HG03280 (cell line): ENCODE data around the gene VARS2.
"Not testable (repeated sequence)": the region's sequence is repeated elsewhere in the genome, so short reads cannot be mapped to it uniquely, and the experiment has no call there.

Experiments used
- ATAC-seq: cut with Tn5 transposase; IDR thresholded peaks from one replicate; pipeline ENCODE4 v1.9.1; 2021; ENCODE audit warnings: mild to moderate bottlenecking, moderate library complexity; ENCODE audit not compliant: unreplicated experiment

Gene VARS2

DNA sequence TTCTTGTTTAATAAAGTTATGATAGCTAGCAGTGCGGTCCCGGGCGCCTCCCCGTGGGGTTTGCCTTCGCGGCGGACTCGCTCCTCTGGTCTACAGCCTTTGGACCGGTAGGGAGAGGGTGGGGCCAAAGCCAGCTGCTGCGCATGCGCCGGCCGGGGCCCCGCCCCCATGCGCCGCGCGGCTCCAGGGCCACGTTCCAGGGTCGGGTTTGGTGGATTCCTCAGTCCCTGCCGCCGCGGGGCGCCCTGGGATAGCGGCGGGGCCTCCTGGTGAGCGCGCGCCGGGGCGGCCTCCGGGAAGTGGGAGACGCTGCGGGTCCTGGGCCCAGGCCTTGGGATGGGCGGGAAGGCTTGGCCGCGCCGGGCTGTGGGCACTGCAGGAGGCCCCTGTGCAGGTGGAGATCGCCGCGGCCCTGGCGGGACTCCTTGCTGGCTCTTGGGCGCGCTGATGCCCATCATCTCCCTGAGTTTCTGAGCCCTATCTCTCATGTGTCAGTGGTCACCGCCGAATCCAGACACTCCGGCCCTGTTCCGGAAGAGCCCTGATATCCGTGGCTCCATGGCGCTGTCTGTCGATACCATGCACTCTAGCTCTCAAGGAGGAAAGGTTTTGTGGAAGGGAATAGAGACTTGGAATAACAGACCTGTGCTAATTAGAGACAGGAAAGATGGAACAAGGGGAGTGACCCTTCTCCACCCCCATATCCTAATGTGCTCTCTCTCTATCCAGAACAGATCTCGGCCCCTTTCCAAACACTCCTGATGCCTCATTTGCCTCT, at the start of gene VARS2:
Gene VARS2, plus strand, starts transcription at position 163 of the 778 bp plus-strand sequence. Its CDS starts 599 bp downstream, at position 762.
- peak; percentile 86 for ATAC-seq

DNA sequence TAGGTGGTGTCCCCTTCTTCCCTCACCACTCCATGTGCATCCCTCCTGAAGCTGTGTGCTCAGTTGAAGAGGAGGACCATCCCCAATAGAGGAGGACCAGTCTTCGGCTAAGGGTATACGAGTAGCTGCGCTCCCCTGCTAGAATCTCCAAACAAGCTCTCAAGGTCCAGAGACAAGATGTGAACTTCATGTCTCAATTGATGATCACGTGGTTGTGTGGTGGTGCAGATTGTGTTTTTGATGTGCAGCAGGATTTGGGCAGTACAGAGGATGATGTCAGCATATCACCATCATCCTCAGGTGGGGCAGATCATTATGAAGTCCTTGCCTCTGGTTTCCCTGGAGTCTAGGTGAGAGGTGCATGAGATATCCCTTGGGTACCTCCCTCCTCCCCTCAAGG, 49.7 kb upstream of the VARS2 start:
- no peak for ATAC-seq

DNA sequence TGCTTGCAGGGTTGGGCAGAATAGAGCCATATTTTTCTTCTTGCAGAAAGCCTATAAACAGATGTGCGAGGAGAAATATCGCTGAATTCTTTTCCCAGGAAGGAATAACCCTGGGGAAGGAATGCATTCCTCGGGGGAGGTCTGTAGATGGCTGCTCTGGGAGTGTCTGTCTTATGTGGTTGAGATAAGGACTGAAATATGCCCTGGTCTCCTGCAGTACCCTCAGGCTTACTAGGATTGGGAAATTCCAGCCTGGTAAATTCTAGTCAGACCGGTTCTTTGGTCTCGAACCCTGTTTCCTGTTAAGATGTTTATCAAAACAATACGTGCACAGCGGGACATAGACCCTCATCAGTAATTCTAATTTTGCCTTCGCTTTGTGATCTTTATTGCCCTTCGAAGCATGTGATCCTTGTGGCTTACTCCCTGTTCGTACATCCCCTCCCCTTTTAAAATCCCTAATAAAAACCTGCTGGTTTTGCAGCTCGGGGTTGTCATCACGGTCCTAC, 44.7 kb upstream of the VARS2 start:
- ATAC-seq, result not testable (repeated sequence)

DNA sequence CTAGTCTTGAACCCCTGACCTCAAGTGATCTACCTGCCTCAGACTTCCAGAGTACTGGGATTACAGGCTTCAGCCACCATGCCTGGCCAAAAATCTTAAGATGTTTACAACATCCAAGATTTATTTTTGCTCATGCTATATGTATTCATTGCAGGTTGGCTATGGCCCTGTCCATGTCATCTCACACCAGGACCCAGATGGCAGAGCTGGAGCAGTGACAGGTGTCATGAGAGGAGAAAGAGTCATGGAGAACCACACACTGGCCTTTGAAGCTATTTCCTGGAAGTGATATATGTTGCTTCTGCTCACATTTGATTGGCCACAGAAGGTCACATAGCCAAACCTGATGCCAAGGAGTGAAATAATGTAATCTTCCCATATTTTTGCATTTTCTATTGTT, 43.5 kb upstream of the VARS2 start:
- no peak for ATAC-seq

DNA sequence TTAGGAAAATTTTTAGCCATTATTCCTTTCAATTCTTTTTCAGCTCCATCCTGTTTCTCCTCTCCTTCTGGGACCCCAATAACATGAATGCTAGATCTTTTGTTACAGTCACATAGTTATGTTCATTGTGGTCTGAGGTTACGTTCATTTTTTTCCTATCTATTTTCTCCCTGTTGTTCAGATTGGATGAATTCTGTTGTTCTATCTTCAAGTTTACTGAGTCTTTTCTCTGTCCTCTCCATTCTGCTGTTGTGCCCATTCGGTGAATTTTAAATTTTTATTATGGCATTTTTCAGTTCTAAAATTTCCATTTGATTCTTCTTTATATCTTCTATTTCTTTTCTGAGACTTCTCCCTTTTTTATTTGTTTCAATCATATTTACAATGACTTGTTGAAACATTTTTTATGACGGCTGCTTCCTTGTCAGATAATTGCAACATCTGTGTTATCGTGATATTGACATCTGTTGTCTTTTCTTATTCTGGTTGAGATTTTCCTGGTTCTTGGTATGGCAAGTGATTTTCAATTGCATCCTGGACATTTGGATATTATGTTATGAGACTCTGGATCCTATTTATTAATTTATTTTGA, 42.4 kb upstream of the VARS2 start:
- ATAC-seq, result no peak

DNA sequence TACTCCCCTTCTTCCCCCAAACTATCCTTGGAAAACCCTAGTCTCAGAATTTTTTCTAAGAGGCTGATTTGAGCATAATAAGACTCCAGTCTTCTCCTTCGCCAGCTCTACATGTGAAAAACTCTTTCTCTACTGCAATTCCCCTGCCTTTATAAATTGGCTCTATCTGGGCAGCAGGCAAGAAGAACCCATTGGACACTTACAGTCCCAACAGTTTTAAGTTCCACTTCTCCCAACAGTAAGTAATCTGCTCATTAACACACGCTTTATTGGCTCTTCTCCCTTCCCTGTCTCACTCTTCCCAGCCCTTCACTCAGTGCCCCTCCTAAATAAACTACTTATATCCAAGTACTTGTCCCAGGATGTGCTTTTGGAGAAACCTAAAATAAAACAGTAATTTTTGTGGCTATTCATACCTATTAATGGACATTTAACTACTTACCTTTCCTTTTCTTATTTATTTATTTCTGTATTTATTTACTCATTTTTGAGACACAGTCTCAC, 40.8 kb upstream of the VARS2 start:
- no peak for ATAC-seq

DNA sequence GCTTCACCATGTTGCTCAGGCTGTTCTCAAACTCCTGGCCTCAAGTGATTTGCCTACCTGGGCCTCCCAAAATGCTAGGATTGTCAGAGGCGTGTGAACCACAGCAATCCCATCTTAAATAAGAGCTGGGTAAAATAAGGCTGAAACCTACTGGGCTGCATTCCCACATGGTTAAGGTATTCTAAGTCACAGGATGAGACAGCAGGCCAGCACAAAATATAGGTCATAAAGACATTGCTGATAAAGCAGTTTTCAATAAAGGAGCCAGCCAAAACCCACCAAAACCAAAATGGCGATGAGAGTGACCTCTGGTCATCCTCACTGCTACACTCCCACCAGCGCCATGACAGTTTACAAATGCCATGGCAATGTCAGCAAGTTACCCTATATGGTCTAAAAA, 40.2 kb upstream of the VARS2 start:
- not testable (repeated sequence) for ATAC-seq

DNA sequence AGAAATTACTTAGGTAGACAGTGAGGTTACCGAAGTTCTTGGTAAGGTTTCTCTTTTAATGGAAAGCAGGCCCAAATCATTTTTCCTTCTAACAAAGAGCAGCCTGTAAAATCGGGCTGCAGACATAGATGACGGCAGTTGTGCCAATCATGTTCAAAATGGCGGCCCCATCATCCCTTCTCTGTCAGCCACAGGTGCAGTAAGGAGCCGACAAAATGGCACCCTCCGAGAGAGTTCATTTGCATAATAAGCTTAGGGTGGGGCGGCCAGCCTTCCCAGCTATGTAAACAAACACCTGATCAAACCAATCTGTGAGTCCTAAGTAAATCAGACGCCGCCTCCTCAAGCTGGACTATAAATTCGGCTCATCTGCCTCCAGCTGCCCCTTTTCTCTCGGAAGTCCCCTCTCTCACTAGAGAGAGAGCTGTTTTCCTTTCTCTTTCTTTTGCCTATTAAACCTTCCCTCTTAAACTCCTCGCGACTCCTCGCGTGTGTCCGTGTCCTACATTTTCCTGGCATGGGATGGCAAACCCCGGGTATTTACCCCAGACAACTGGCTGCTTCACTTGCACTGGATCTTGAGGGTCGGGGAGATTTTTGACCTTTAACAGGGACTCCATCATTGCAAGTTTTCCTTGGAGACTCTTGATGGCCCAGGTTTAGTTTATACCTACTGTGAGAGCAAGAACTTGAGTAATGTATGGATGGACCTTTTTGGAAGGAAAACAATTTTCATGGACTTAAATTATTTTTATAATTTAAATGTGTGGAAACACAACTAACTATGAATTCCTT, 38.6 kb upstream of the VARS2 start:
- no peak for ATAC-seq

DNA sequence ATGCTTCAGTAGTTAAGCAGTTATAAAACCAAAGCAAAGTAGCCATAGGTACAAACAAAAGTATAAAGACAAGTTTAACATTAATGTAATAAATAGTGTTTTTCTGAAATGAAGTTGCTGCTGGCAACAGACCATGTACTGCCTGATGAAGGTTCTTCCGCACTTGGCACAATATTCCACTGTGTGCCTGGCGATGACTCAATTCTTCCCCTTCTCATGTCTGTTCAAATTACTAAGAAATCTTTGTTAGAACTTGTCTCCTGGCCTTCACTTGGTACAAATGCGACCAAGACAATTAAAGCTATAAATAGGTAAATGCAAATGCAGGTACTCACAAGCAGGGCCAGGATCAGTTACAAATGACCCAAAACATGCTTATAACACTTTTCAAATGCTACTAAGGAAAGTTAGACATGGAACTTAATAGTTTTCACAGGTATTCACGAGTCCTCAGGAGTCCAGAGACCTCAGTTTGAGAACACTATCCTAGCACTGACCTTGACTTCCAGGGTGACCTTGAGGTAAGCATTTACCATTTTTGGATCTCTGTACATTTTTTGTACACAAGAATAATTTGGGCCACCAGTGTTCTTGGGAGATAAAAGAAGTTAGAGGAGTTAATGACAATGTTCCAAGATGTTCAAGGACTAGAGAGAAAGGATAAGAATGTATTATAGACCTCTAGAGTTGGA, 37.9 kb upstream of the VARS2 start:
- no peak for ATAC-seq

DNA sequence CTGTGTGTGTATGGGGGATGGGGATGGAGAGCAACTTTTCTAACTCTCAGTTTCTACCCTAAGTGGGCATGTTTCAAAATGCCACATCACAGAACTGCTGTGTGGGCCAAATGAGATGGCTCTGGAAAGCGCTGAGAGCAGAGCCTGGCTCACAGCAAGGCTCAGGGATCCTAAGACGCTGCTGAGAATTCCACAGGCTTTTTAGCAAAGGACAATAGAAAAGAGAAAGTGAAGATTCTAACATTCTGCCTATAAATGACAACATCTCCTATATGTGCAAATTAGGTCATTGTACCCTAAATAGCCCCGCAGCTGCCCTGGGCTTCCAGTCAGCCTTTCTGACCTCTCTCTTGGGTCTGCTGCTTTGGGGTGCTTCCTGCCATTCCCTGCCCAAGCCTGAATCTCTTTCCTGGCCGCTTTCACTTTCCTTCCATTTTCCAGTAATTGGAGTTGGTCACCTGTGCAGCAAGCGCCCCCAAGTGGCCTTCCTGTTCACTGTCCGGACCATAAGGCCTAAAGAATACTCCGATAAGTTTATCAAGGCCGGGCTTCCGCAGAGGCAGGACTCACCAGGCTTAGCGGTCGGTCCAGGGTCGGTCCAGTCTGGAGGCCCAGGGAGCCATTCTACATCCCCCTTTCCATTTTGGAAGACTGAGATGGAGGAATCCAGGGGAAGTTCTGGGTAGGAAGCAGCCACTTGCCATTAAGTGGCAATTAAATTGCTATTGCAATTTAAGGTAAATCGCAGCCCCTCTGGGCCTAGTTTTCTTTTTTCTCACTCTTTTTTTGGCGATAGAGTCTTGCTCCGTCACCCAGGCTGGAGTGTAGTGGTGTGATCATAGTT, 36.4 kb upstream of the VARS2 start:
- no peak for ATAC-seq

DNA sequence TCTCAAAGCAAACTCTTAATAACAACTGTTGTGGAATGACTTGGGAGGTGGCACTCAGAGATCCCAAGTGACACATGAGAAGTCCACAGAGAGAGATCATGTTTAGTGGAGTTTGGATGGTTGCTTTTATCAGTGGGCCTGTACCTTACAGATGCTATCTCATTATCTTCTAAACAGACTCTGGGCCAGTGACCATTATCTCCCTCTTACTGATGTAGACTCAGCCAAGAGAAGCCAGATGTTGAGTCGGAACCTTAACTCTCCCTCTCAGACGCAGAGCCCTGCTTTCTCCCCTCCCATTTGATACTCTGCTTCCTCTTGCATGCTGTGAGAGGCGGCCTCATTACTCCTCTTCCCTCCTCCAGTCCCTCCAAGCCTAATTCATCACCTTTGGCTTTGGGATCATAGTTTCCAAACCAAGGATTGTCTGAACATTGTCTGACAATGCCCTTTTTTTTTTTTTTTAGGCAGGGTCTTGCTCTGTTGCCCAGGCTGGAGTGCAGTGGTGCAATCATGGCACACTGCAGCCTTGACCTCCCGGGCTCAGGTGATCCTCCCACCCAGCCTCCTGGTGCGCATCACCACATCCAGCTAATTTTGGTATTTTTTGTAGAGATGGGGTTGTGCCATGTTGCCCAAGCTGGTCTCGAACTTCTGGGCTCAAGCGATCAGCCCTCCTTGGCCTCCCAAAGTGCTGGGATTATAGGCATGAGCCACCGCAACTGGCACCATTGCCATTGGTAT, 34.2 kb upstream of the VARS2 start:
- no peak for ATAC-seq

DNA sequence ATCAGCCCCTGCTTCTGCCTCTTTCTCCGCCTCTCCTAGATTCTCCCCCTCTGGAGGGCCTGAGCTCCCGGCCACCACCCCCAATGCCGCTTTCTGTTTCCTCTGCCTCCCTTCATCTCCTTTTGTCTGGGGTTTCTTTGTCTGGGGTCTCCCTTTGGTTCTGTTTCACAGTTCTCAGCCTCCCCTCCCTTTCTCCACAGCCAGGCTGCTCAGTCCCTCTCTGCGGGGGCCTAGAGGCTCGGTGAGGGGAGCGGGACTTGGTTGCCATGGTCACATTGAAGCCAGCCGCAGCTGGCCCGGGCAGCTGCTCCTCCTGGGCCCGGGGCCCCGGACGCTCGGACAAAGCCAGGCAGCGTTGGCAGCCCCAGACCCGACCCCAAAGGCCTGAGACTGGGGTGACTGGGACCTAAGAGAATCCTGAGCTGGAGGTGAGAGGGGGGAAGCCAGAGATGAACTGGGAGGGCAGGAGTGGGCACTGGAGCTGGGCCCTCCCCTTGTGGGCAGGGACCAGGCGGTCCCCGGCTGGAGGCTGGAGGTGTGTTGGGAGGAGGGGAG, 33.3 kb upstream of the VARS2 start:
- no peak for ATAC-seq

DNA sequence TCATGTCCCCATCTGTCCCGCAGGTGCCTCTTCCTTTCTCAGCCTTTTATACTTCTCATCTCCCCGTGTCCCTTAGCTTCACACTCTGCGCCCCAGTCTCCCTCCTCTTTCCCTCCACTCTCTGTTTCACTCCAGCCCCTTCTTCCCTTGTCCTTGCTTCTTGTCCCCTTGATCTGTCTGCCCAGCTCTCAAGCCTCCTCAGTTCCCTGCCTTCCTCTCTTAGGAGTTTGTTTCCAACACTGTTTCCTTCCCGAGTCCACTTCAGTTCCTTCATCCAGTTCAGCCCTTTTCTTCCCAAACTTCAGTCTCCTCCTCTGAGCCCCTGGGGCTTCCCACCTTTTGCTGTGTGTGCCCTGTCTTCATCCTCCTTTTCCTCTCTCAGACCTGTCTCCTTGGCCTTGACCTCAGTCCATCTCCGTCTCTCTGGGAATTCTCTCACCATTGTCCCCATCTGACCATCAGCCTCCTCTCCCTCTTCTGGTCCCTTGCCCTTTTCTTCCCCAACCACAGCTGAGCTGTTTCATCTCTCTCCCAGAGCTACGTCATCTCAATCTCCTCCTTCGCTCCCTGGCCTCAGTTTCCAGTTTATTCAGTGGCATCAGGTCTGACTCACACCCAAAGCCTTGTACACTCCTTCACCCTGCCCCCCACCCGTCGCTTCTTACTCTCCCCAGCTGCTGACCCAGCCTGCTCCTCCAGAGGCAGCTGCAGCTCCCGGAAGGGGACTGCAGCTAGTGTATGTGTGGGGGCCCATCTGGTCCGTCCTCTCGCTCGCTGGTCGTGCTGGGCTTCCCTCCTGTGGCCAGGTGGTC, 32.4 kb upstream of the VARS2 start:
- no peak for ATAC-seq

DNA sequence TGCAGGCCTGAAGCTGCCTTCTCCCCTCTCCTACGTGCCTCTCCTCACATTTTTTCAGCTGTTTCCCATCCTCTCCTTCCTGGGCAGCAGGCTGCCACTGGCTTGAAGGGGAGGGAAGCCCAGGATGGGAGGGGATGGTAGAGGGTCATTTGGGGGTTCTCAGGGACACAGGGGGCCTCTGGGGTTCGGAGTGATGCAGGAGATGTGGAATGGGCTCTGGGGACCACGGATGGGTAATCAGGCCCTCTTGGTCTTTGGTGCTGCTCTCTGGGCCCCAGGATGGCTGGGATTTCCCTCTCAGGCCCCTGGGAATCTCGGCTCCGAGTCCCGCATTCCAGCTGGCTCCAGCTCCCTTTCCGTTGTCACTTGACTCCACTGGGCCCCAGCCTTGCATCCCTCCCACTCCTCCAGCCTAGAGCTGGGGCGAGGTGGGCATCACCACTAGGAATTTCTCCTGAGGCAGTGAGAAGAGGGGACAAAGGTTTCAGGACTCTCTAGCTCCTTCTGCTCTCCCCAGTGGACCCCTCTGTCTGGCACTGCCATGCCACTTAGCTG, 31.8 kb upstream of the VARS2 start:
- no peak for ATAC-seq

DNA sequence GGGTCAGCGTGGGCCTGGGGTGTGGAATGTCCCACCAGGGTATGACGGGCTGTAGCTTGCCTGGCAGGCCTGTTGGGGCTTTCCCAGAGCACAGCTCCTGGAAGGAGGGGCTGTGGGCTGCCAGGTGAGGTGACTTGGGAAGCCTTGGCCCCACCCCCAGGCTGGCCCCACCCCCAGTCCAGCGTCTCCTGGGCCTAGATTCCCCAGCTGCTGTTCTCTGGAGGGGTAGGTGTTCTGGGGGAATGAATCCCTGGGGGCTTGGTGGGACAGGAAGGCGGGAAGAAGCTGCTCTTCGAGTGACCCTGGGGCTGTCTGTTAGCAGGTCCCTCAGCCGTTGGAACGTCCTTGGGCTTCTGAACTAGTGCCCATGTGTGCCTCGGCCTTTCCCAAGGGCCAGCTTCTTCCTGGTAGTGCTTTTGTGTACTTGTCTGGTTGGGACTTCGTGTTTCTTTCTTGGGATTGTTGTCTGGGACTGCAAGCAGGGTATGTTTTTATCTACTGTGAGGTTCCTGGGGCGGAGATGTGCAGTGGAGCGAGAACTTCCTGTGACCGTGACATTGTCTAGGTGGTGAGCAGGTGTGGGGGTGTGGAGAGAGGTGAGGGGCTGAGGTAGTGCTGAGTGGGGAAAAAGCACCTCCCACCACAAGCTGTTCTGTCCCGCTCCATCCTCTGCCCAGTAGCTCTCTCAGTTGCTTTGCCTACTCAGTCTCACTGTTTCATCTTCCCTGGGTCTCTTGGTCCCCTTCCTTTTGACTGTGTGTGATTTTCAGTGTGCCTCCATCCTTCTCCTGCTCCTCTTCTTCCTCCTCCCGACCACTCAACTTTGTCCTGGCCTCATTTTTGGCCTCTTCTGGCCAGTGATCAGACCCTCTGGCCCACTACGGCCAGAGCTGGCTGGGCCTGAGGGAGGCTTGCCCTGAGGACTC, 31.0 kb upstream of the VARS2 start:
- ATAC-seq, result no peak

DNA sequence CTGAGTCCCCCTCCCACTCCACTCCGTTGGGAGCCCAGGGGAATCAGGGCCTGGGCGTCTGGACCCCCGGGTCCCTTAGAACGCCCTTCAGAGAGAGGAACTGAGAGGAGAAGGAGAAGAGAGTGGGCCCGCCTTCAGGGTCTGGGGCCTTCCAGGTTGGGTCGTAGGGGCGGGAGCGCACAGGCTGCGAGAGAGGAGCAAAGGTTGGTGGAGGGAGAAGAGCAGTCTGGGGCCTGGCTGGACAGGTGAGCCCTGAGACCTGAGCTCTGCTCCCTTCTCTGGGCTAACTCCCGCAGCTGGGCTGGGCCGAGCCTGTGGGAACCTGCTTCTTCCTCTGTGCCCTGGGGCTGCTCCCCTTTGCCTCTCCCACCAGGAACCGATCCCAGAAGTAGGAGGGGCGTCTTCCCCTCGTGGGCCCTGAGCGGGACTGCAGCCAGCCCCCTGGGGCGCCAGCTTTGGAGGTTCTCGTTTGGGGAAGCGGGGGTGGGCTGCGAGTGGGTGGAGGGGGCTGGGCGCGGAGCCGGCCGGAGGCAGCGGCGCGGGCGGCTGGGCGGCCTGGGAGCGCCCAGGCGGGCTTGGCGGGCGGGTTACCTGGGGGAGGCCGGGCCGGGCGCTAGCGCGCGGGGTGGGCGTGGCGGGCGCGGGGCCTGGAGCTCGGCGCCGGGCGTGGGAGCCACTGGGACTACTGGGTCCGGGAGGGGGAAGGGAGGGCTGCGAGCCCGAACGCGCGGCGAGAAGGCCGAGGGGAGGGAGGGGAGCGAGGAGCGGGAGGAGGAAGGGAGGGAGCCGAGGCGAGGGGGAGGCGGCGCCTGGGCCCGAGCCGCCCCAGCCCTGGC, 30.1 kb upstream of the VARS2 start, which contains the start of gene DDR1:
Gene DDR1, plus strand, starts transcription at position 835 of the 836 bp plus-strand sequence. CDS start 4,211 bp downstream, outside the sequence.
- no peak for ATAC-seq
